ENCODE data around the gene MOB3B.

The MOB3B gene

DNA sequence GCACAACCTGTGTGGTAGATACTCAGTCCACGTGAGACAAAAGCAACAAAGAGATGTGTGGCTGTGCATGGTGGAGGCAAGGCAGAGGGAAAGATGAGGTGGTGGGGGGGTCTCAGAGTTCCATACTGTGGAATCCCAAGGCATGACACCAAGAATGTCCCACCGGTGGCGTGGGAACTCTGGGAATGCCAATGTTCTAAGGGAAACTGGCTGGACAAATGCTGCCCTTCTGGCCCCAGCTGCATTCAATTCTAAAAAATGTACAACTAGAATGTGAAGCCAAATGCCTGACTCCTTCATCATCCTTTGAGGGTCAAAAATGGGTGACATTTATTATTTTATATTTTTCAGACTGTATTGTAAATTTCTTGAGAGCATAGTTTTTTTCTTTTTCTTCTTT lies 174.4 kb downstream of the MOB3B start:
- no peak for DNase-seq

DNA sequence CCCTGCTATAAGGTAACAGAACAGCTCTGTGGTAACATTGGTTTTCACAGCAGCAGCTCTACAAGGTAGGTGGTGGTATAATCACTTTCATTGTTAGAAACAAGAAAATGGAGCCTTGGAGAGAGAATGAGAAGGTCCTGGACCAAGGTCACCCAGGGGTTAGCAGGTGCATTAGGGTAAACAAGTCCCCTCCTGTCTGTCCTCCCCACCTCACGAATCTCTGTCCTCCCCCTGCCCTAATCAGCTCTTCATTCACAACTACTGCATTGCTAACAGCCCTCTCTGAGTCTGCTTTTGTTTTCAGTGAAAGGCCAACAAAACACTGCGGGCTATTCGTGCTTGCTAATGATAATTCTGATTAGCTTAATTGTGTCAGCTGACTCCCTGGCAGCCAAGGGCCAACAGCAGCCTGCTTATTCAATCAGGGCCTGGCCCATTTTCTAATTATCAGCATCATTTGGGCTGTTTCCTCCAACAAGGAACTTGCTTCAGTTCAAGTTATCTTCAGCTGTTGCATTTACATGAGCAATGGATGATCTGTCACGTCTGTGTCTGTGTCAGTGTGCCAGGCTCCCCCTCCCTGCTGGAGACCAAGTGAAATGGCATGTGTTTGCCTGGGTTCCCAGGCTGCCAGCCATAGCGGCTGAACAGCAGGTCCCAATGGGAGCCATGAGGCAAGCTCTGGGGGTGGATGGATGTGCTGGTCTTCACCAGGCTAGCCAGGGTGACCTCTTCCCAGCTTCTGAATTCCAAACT lies 176.0 kb downstream of the MOB3B start:
- peak; percentile 4 for DNase-seq

GRCh38 chr9:27353166-27353473 lies 176.5 kb downstream of the MOB3B start:
- no peak for DNase-seq

DNA sequence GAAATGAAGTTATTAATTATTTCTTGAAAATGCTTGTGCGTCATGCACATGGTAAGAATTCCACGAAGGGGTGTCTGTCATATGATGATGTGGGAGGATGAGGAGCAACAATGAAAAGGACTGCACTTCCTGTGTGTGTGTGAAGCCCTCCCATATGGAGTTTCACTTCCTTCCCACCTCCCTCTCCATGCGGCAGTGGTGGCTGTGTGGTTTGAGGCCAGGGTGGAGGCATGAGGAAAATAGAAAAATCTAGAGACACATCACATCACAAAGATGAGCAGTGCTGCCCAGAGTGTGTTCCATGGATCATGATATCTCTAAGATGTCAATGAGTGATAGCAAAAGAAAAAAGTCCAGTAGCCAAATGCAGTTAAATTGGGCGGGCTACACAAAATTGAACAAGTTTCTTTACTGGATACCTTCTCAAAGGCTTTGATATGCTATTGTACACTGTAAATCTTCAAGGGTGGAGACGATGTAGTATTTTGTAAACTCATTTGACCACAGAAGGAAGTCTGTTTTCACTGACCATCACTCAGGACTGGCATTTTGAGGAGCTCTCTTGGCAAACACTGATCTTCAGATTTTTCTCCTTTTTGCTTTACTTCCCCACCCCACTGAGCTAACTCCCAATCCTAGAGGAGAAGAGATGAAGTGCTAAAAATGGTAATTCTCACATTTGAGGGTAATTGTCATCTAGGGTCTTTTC lies 177.0 kb downstream of the MOB3B start:
- no peak for DNase-seq

- peak; percentile 5 for DNase-seq
Measured at GRCh38 chr9:27351438-27351837, 178.2 kb downstream of the MOB3B start.

DNA sequence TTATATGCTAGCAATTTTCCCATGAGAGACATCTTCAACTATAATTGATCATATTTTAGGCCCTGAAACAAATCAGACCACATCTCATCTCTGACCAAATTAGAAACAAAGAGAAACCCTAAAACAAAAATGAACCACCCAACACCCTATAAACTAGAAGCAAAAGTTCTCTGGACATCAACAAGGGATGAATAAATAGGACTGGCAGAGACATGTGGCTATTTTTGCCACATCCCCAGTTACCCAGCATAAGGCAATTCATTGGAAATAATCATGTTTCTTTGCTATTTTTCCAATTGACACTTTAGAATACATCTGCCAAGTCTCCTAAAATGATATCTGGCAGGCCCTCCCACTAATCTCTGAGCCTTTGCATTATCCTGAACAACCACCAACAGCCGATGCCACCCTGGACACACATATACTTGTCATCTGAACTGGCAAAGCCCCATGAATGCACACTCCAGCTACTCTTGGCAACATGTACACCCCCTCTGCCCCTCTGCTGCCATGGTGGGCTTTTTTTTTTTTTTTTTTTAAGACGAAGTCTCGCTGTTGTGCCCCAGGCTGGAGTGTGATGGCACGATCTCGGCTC lies 179.1 kb downstream of the MOB3B start:
- no peak for DNase-seq

- no peak for DNase-seq
Measured at GRCh38 chr9:27349698-27350080, 179.9 kb downstream of the MOB3B start.

DNA sequence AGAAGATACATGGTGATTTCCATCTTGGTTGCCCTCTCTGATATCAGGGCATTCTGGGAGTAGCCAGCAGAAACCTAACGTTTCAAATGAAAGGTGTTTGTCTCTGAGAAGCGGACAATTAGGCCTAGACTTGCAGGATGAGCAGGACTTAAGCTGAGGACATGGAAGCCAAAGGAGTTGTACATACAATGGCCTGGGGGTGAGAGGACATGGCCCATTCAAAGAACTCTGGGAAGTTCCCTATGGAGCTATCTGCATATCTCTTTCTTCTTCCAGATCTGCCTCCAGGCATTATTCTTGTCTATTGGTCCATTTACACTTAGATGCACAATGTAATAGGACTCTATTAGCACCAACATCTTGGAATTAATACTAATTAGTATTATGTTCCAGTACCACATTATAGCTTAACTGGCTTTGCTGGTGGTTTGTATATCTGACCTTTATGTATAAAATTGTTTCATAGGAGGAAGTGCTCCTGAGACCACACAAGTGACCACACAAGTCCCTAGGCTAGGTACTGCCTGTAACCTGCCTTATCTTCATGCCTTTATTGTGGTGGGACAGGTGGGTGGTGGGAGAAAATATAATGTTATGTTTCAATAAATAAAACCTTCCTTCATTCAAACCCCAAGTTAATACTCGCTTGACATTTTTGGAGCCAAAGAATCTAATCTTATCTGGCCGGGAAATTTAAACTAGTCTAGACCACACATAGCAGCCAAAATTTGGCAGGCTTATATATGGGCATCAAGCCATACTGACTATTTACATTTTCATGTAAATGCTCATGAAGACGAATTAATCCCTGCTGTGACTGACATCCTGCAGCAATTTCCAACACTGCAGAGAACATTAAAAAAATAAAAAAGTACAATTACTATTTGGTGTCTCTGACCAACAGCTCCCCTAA lies 180.6 kb downstream of the MOB3B start:
- no peak for DNase-seq

- DNase-seq: peak; percentile 4
Measured at GRCh38 chr9:27347889-27348288, 181.7 kb downstream of the MOB3B start.

DNA sequence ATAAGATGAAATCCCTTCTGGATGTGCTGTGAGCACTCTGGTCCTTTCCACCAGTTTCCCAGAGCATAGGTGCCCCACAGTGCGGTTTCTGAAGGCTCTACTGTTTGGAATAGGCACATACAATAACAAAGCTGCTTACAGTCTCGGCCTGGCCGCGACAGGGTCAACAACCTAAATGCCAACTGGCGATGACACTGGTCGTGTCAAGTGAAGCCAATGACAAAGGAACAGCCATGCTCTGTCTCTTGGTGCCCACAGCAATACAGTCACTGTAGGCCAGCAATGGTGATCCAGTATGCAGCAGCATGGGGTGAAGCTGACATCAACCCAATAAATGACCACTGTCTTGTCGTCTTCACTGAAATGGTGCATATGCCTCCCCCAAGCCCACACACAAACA lies 184.8 kb downstream of the MOB3B start:
- DNase-seq: no peak

- peak; percentile 27 for DNase-seq
Measured at GRCh38 chr9:27341545-27342294, 187.9 kb downstream of the MOB3B start.

DNA sequence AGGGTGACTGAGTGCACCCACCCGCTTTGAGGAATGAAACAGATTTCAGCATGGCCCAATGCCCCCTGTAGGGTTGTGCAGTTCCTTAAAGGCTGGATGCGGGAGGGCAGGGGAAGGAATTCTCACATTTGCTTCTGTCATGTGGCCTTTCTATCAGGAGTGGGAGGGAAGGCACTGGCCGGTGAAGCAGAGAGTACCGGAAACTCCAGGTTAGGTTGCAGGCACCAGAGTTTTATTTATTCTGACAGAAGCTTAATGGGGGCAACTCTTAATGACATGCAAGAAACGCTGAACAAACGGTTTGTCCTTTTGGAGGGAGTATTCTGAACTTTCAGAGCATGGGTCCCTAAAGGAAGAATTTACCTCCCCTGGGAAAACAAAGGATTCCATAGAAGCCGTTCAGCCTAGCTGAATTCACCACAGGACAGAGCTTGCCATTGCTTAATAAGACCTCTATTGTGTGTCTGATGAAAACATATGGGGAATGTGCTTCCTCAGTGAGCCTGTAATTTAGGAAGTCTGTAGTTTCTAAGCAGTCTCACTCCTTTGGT lies 188.6 kb downstream of the MOB3B start:
- DNase-seq: no peak

GRCh38 chr9:27340285-27340674 lies 189.3 kb downstream of the MOB3B start:
- no peak for DNase-seq

GRCh38 chr9:27339661-27340284 lies 189.8 kb downstream of the MOB3B start:
- no peak for DNase-seq

DNA sequence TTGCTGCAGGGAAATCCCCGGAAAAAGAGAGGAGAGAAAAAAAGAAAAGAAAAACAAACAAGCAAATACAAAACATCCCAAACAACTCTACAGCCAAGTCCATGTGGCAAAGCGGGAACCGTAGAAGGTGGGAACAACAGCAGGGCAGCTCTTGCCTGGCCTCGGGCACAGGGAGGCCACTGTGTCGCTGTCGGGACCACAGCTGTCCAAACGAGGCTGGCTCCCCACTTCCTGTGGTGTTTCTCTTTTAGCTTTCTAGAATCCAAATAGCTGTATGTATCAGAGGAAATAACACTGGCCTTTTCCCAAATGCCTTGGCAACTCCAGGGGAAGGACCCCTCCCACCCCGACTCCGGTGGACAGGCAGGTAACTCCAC lies 191.1 kb downstream of the MOB3B start:
- DNase-seq: no peak

DNA sequence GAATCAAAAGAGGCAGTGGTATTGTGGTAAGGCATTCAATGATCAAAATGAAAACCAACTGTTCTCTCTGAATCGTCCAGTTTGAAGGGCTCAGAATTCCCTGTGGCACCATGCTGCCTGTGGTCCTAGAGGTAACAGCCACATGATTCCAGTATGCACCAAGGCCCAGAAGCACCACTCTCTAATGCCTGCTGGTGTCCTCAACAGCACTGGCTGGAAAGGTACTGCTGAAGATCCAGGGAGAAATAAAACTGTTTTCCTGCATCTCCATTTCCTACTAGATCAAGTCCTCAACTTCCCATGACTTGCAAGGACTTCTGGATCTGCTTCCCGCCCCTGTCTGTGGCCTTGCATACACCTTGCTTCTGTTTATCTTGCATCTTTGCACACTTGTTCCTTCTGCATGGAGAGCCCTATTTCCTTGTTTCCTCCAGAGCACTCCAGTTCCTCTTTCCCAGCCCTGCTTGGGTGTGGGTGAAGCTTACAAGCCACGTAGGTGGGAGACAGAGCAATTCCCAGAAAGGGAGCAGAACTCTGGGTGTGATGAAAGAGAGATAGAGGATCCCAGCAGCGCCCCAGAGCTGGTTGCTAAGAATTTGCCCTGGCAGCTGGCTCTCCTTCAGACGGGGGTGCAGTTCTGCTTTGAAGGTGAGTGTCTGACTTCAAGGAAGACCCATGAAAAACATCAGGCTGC lies 191.6 kb downstream of the MOB3B start:
- DNase-seq: no peak

- no peak for DNase-seq
Measured at GRCh38 chr9:27337236-27337635, 192.4 kb downstream of the MOB3B start.

GRCh38 chr9:27336829-27337228 lies 192.8 kb downstream of the MOB3B start:
- DNase-seq: no peak

GRCh38 chr9:27336126-27336525 lies 193.5 kb downstream of the MOB3B start:
- DNase-seq: no peak

DNA sequence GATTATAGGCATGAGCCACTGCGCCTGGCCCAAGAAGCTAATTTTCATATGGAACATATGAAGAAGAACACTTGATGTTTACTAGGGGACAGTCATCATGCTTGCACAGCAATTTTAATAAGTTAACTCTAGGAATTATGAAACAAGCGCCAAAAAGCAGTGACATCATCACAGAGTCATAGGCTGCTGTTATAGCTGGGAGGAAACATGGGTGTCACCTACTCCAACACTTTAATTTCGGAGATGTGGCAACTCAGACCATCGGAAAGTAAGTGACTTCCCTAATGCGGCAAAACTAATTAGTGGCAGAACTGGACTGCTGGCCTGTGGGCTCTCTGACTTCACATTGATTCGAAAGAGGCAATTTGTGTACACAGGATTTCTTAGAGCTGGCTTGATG lies 194.5 kb downstream of the MOB3B start:
- no peak for DNase-seq
